DMS 273 treated with DMSO at 0.1 percent for 48 hours (cell line): ENCODE results near the gene HELZ.

Experiments
- DNase-seq: peaks from one replicate; lab custom pipeline; 2025; lab: John Stamatoyannopoulos, UW

Gene HELZ

GRCh38 chr17:67078292-67078691 lies 166.7 kb downstream of the HELZ start:
- DNase-seq: no peak

- DNase-seq: no peak
These were observed 168.7 kb downstream of the HELZ start for GRCh38 chr17:67076290-67076689.

GRCh38 chr17:67074781-67075180 lies 170.2 kb downstream of the HELZ start:
- DNase-seq: no peak

GRCh38 chr17:67072885-67073284 lies 172.1 kb downstream of the HELZ start:
- DNase-seq: no peak

GRCh38 chr17:67071595-67071994 lies 173.4 kb downstream of the HELZ start:
- DNase-seq: no peak

GRCh38 chr17:67069603-67070136 lies 175.3 kb downstream of the HELZ start:
- DNase-seq: no peak

- DNase-seq: no peak
These were observed 176.0 kb downstream of the HELZ start for GRCh38 chr17:67068999-67069398.

GRCh38 chr17:67067571-67068482 lies 177.2 kb downstream of the HELZ start:
- DNase-seq: no peak

- no peak for DNase-seq
These were observed 178.3 kb downstream of the HELZ start for GRCh38 chr17:67066717-67067116.

- no peak for DNase-seq
These were observed 181.9 kb downstream of the HELZ start for GRCh38 chr17:67063141-67063540.

GRCh38 chr17:67059372-67059771 lies 185.6 kb downstream of the HELZ start:
- DNase-seq: no peak

- DNase-seq: no peak
These were observed 187.0 kb downstream of the HELZ start for GRCh38 chr17:67058036-67058435.

- no peak for DNase-seq
These were observed 188.1 kb downstream of the HELZ start for GRCh38 chr17:67056746-67057490.

GRCh38 chr17:67055811-67056745 lies 188.9 kb downstream of the HELZ start:
- DNase-seq: no peak

GRCh38 chr17:67055041-67055443 lies 190.0 kb downstream of the HELZ start:
- DNase-seq: no peak

GRCh38 chr17:67054608-67055007 lies 190.4 kb downstream of the HELZ start:
- no peak for DNase-seq

GRCh38 chr17:67054011-67054591 lies 190.9 kb downstream of the HELZ start:
- DNase-seq: no peak

GRCh38 chr17:67053438-67054000 lies 191.5 kb downstream of the HELZ start:
- no peak for DNase-seq

GRCh38 chr17:67052720-67053437 lies 192.1 kb downstream of the HELZ start:
- DNase-seq: no peak

GRCh38 chr17:67051837-67052236 lies 193.2 kb downstream of the HELZ start:
- no peak for DNase-seq
